HCT116 (cell line): ENCODE results near the gene TFCP2. TPM values are rescaled to one million over a fixed set of nuclear protein-coding genes. Genes with fewer than 3 reads are reported as not detected.

Source experiments
- ATAC-seq: fragments of 200-7000 bp; cut with Tn5 transposase; 2 replicates; pipeline ENCODE4 v1.9.1; 2020; ENCODE audit warnings: mild to moderate bottlenecking, moderate library complexity
- BruUV-seq: library from RNA; stranded (reverse); fragments of 400-500 nt; replicated peaks from 2 replicates; lab custom pipeline; 2021; lab: Mats Ljungman, UMichigan
- CTCF ChIA-PET: fragments of 300-600 bp; sonication (Branson Sonifier 250); formaldehyde crosslinking; loops from one replicate; lab custom pipeline; 2021; ENCODE audit warnings: antibody characterized with exemption; lab: Charles Lee
- POLR2A ChIA-PET: fragments of 300-600, 350-600 bp; sonication (Branson Sonifier 250); formaldehyde crosslinking; loops from one replicate; lab custom pipeline; 2021; ENCODE audit warnings: antibody characterized with exemption; lab: Charles Lee
- RAD21 ChIA-PET, 2 experiments: fragments of 300-600 bp; sonication (Branson Sonifier 250); formaldehyde crosslinking; loops; one replicate each; lab custom pipeline; 2023; ENCODE audit warnings: low total read pairs in 2 of 2; ENCODE audit not compliant: uncharacterized antibody in 2 of 2, unreplicated experiment in 2 of 2, low non-redundant PET in 1 of 2; lab: Charles Lee
- DNase-seq: peaks from one replicate; pipeline ENCODE4 v3.0.0-alpha.2; 2010; ENCODE audit warnings: low read depth, low spot score
- H2AFZ ChIP-seq: fragments of 200-600 bp; shearing (Covaris generic), sonication (generic); 2 replicates; pipeline ENCODE4 v1.6.1; 2017; ENCODE audit warnings: low read depth, mixed run types, mixed read lengths, antibody characterized with exemption, low read length; ENCODE audit not compliant: poor library complexity, severe bottlenecking
- H3K27ac ChIP-seq: 2 replicates; pipeline ENCODE4 v1.5.1; 2012; ENCODE audit warnings: low read depth, low read length
- H3K27me3 ChIP-seq: fragments of 200-600 bp; sonication (generic); 2 replicates; pipeline ENCODE4 v1.6.1; 2016; ENCODE audit warnings: mixed run types, low read length, mixed read lengths; ENCODE audit not compliant: insufficient read depth
- H3K36me3 ChIP-seq, 2 experiments: fragments of 200-500 bp in 1 of 2; fragments of 200-600 bp in 1 of 2; sonication (Bioruptor generic) in 1 of 2; sonication (generic) in 1 of 2; 2 replicates each; pipeline versions ENCODE4 v1.5.1 to v1.6.1; 2014 to 2016; ENCODE audit warnings: low read length in 2 of 2, inconsistent platforms in 1 of 2, mixed read lengths in 1 of 2, mixed run types in 1 of 2; ENCODE audit not compliant: insufficient read depth in 2 of 2, control insufficient read depth in 1 of 2
- H3K4me1 ChIP-seq, 2 experiments: fragments of 200-600 bp in 1 of 2; sonication (generic) in 1 of 2; 2 replicates each; pipeline versions ENCODE4 v1.5.1 to v1.6.1; 2012 to 2017; ENCODE audit warnings: low read length in 2 of 2, inconsistent platforms in 1 of 2, mild to moderate bottlenecking in 1 of 2, mixed read lengths in 1 of 2, mixed run types in 1 of 2, moderate library complexity in 1 of 2; ENCODE audit not compliant: insufficient read depth in 2 of 2, control insufficient read depth in 1 of 2
- H3K4me2 ChIP-seq: fragments of 200-600 bp; sonication (generic); 2 replicates; pipeline ENCODE4 v1.6.1; 2017; ENCODE audit warnings: mixed run types, low read length, mixed read lengths
- H3K4me3 ChIP-seq, 2 experiments: fragments of 200-600 bp in 1 of 2; sonication (generic) in 1 of 2; replicated peaks in 1 of 2; 2 replicates each; pipeline ENCODE4 v1.5.1; 2011 to 2016; ENCODE audit warnings: low read length in 2 of 2, control low read depth in 1 of 2, low read depth in 1 of 2, mild to moderate bottlenecking in 1 of 2, mixed read lengths in 1 of 2, mixed run types in 1 of 2
- H3K79me2 ChIP-seq: fragments of 200-600 bp; sonication (generic); 2 replicates; pipeline ENCODE4 v1.6.1; 2017; ENCODE audit warnings: mild to moderate bottlenecking, mixed run types, low read length, moderate library complexity, mixed read lengths; ENCODE audit not compliant: insufficient read depth
- H3K9ac ChIP-seq: fragments of 200-600 bp; sonication (generic); 2 replicates; pipeline ENCODE4 v1.6.1; 2016; ENCODE audit warnings: low read length, mixed read lengths
- H3K9me2 ChIP-seq: fragments of 200-600 bp; sonication (generic), shearing (Covaris generic); 2 replicates; pipeline ENCODE4 v1.6.1; 2017; ENCODE audit warnings: mixed run types, mild to moderate bottlenecking, moderate library complexity; ENCODE audit not compliant: insufficient read depth
- H3K9me3 ChIP-seq, 2 experiments: fragments of 200-500 bp in 1 of 2; fragments of 200-600 bp in 1 of 2; sonication (Bioruptor generic) in 1 of 2; sonication (generic) in 1 of 2; 2 replicates each; pipeline ENCODE4 v1.6.1; 2014 to 2017; ENCODE audit warnings: low read length in 2 of 2, mixed read lengths in 2 of 2, inconsistent platforms in 1 of 2, low read depth in 1 of 2, mild to moderate bottlenecking in 1 of 2, mixed run types in 1 of 2, moderate library complexity in 1 of 2; ENCODE audit not compliant: control insufficient read depth in 1 of 2, insufficient read depth in 1 of 2
- H4K20me1 ChIP-seq: fragments of 200-600 bp; sonication (generic), shearing (Covaris generic); 2 replicates; pipeline ENCODE4 v1.6.1; 2017; ENCODE audit warnings: mixed run types, mild to moderate bottlenecking, moderate library complexity; ENCODE audit not compliant: insufficient read depth
- CBX3 ChIP-seq: IDR thresholded peaks from 2 replicates; pipeline ENCODE4 v1.6.1; 2012; ENCODE audit warnings: low read depth
- CEBPB ChIP-seq: IDR thresholded peaks from 2 replicates; pipeline ENCODE4 v1.6.1; 2012; ENCODE audit warnings: low read depth
- CTCF ChIP-seq, 3 experiments: fragments of 200-600 bp in 1 of 3; sonication (generic) in 1 of 3; IDR thresholded peaks in 2 of 3; conservative IDR thresholded peaks in 1 of 3; 2 replicates each; pipeline ENCODE4 v1.5.1; 2012 to 2017; ENCODE audit warnings: low read depth in 2 of 3, low read length in 2 of 3, antibody characterized with exemption in 1 of 3, borderline replicate concordance in 1 of 3, control low read depth in 1 of 3, mild to moderate bottlenecking in 1 of 3, mixed read lengths in 1 of 3, mixed run types in 1 of 3, moderate library complexity in 1 of 3; ENCODE audit not compliant: insufficient read depth in 1 of 3
- EGR1 ChIP-seq: IDR thresholded peaks from 2 replicates; pipeline ENCODE4 v1.6.1; 2012; ENCODE audit warnings: low read depth
- ELF1 ChIP-seq: IDR thresholded peaks from 2 replicates; pipeline ENCODE4 v1.6.1; 2012; ENCODE audit warnings: low read depth, borderline replicate concordance
- EZH2 ChIP-seq: fragments of 200-600 bp; sonication (generic); IDR thresholded peaks from 2 replicates; pipeline ENCODE4 v1.6.1; 2017; ENCODE audit warnings: antibody characterized with exemption, mixed run types
- FOSL1 ChIP-seq: IDR thresholded peaks from 2 replicates; pipeline ENCODE4 v1.6.1; 2012; ENCODE audit warnings: low read depth
- JUND ChIP-seq: IDR thresholded peaks from 2 replicates; pipeline ENCODE4 v1.6.1; 2012
- MAX ChIP-seq: IDR thresholded peaks from 2 replicates; pipeline ENCODE4 v1.6.1; 2012
- POLR2AphosphoS5 ChIP-seq: IDR thresholded peaks from 2 replicates; pipeline ENCODE4 v1.6.1; 2011; ENCODE audit warnings: mild to moderate bottlenecking, low read depth, low read length, moderate library complexity
- SRF ChIP-seq: IDR thresholded peaks from 2 replicates; pipeline ENCODE4 v1.6.1; 2012; ENCODE audit warnings: low read depth
- TCF7L2 ChIP-seq: IDR thresholded peaks from 2 replicates; pipeline ENCODE4 v1.7.0; 2011; ENCODE audit warnings: borderline replicate concordance, inconsistent platforms; ENCODE audit not compliant: insufficient read depth, insufficient read length; ENCODE audit errors: extremely low read depth
- YY1 ChIP-seq: IDR thresholded peaks from 2 replicates; pipeline ENCODE4 v1.6.1; 2011; ENCODE audit warnings: low read length, low read depth, moderate library complexity, mild to moderate bottlenecking; ENCODE audit not compliant: insufficient replicate concordance; ENCODE audit errors: extremely low read depth
- ZBTB33 ChIP-seq: IDR thresholded peaks from 2 replicates; pipeline ENCODE4 v1.6.1; 2011; ENCODE audit warnings: mild to moderate bottlenecking, low read length, moderate library complexity; ENCODE audit not compliant: insufficient replicate concordance; ENCODE audit errors: extremely low read depth
- ZFX ChIP-seq: fragments of 450-650 bp; IDR thresholded peaks from 2 replicates; pipeline ENCODE4 v1.6.1; 2017
- ZNF274 ChIP-seq: fragments of 200-500 bp; sonication (Bioruptor generic); IDR thresholded peaks from 2 replicates; pipeline ENCODE4 v1.6.1; 2014; ENCODE audit warnings: mild to moderate bottlenecking, low read depth, low read length, inconsistent platforms
- intact Hi-C: fragments of 100-400 bp; cut with micrococcal nuclease; formaldehyde crosslinking; loops from 2 replicates; pipeline ENCODE4 v1.10.0; 2022
- total RNA-seq: library from RNA; stranded (reverse); gene quantifications from one replicate; pipeline ENCODE4 v1.2.1, GENCODE V29; 2021; ENCODE audit not compliant: unreplicated experiment

The TFCP2 gene
- total RNA-seq, 1 experiment from 2014 or later, result 31.6 TPM

GRCh38 chr12:51209259-51209658, 36.3 kb upstream of the TFCP2 start:
- Histone ChIP-seq H3K79me2 (no peaks in the 10 kb centered on the region), H3K27me3 (no peaks in the 10 kb centered on the region), H3K4me2 (no peak overlapping the region), H3K27ac (no peak overlapping the region), H3K9ac (no peak overlapping the region), H3K9me2 (no peaks in the 10 kb centered on the region), H3K9me3 (no peaks in the 10 kb centered on the region), H3K4me3 (no peak overlapping the region), H3K4me1 (peaks cover 5 to 14% of the 10 kb centered on the region in 2 experiments; a peak in 3 of 4 replicates), H3K36me3 (no peaks in the 10 kb centered on the region), H4K20me1 (no peaks in the 10 kb centered on the region), H2AFZ (no peak overlapping the region)
- ChIA-PET POLR2A (no interaction called here), CTCF (no interaction called here), RAD21 (no interaction called here)
- ATAC-seq (no peak), DNase-seq (no peak)
- intact Hi-C loops, result no loop called here
- BruUV-seq, result no TSS peak
- no peak for TF ChIP-seq CTCF (IDR thresholded peaks at IDR 0.05 in 2 of 3, conservative IDR thresholded peaks at IDR 0.05 in 1 of 3; ENCODE audit: borderline replicate concordance in 1 of 3, insufficient read depth in 1 of 3, low read depth in 2 of 3, low read length in 2 of 3)
- no peak for TF ChIP-seq CBX3
- TF ChIP-seq YY1, result no peak
- no peak for TF ChIP-seq POLR2AphosphoS5
- TF ChIP-seq EZH2, result no peak
- no peak for TF ChIP-seq ELF1
- TF ChIP-seq ZNF274, result no peak
- no peak for TF ChIP-seq FOSL1
- TF ChIP-seq SRF, result no peak
- no peak for TF ChIP-seq MAX
- no peak for TF ChIP-seq CEBPB
- TF ChIP-seq TCF7L2, result no peak
- TF ChIP-seq JUND, result no peak
- no peak for TF ChIP-seq ZFX
- no peak for TF ChIP-seq EGR1
- TF ChIP-seq ZBTB33, result no peak
